ENCODE data around the gene TLR2.
A peak's percentile ranks its signal among the peaks of the same experiment; 100 is the strongest.

TLR2 gene

GRCh38 chr4:153733751-153734448 is 49.8 kb downstream of the TLR2 start:
- DNase-seq, result no peak

GRCh38 chr4:153735906-153736461 is 51.9 kb downstream of the TLR2 start:
- peak in 2 of 3 donors; percentile 35 to 53 for DNase-seq

GRCh38 chr4:153741541-153741940 is 57.5 kb downstream of the TLR2 start:
- peak; percentile 35 to 84 (median 76) for DNase-seq

- peak; percentile 24 to 29 (median 25) for DNase-seq
Observed at GRCh38 chr4:153745651-153746050, 61.6 kb downstream of the TLR2 start.

GRCh38 chr4:153747406-153747955 is 63.4 kb downstream of the TLR2 start:
- DNase-seq, result peak; percentile 21 to 42 (median 41)

GRCh38 chr4:153748378-153748777 is 64.3 kb downstream of the TLR2 start:
- DNase-seq, result peak; percentile 71 to 77 (median 73)

GRCh38 chr4:153750197-153750817 is 66.2 kb downstream of the TLR2 start:
- DNase-seq, result peak; percentile 92 to 93 (median 92)

GRCh38 chr4:153755186-153755585 is 71.1 kb downstream of the TLR2 start:
- DNase-seq, result no peak

All from suppressor macrophage treated with lipopolysaccharide for 1 hour (primary cell).